Activated CD4-positive, CD25-positive, alpha-beta regulatory T cell treated with anti-CD3 and anti-CD28 coated beads, Interleukin-2, amount 50 U/mL, for 24 hours (primary cell): ENCODE results near the gene SMIM44.

Experiments used
- ATAC-seq, 2 donors: fragments of 150-1000 bp; cut with Tn5 transposase; one replicate each; pipeline ENCODE4 v1.10.0; 2021; ENCODE audit warnings: mild to moderate bottlenecking in 1 of 2, moderate library complexity in 1 of 2

Gene SMIM44

DNA sequence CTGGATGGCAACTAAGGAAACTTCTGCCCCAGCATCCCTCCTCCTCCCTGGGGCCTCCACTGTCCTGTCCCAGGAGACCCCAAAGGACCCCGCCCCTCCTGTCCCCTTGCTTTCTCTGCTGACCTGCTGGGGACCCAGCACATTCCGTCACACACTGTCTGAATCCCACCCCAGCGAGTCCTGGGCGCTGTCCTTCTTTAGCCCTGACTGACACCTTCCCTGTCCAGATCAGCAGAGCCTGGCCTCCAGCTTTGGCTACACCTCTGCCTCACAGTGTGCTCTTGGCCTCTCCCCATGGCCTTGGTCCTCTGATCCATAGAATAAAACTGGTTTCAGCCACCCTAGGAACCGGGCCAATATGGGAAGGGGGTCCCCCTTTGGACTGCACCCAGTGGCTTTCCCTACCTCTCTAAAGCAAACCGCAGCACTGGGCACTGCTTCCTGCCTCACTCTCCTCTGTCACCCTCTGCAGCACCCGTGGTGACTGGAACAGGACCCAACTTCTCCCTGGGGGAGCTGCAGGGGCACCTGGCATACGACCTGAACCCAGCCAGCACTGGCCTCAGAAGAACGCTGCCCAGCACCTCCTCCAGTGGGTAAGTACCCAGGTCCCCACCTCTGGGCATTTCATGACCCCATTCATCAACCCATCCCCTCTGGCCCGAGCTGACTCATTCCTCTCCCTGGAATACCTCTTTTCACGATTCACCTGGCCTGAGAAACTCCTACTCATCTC is 49.3 kb downstream of the SMIM44 start:
- no peak for ATAC-seq

GRCh38 chr19:3433313-3433712 is 49.9 kb downstream of the SMIM44 start:
- ATAC-seq: no peak
